HG02870 (cell line): ENCODE data around the gene ARRDC3.

Source experiments
- ATAC-seq: cut with Tn5 transposase; IDR thresholded peaks from one replicate; pipeline ENCODE4 v1.9.1; 2021; ENCODE audit warnings: mild to moderate bottlenecking, moderate library complexity; ENCODE audit not compliant: unreplicated experiment

The ARRDC3 gene

DNA sequence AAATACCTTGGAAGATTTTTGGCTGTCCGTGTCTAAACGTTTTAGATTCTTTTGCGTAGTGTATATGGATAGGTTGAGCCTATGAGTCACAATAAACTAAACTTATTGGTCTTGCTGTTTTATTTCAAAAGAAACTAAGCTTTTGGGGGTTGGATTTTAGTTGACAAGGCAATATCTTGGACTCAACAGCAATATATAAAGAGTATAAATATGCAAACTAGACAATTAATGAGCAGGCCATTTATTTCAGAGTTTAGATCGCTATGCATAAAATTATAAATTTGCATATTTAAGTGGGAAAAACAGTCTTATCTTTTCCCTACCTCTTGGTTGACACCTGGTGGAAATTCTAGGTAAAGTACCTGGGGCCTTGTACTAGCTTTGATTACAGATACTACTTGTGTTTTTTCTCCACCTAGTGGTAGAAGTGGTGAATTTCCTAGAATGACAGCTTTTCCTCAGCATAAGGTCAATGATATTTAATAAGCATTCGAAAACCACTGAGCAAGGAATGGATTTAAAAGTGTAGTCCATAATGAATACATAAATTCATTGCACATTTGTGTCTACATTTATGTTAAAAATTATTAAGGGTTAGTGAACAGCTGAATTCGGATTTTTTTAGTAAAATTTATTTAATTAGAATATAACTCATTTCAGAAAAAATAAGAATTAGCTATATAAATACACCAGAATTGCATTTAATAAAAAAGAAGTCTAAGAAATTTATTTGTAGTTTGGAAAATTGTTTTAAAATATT lies 1.7 kb upstream of the ARRDC3 start:
- no peak for ATAC-seq

DNA sequence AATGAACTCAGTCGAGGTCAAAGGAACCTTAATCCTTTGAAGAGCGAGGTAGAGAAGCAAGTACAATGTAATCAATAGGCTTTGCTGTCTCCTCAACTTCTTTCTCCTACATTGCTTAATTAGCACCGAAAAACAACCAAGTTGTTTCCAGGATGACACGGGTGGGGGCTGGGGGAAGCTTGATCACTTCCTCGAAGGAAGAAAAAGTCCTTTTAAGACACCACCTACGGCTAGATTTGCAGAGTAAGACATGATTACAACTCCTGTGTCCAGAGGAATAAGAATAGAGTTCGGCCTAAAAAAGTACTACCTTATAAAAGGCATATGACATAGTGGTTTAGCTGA lies 811 bp upstream of the ARRDC3 start:
- no peak for ATAC-seq

DNA sequence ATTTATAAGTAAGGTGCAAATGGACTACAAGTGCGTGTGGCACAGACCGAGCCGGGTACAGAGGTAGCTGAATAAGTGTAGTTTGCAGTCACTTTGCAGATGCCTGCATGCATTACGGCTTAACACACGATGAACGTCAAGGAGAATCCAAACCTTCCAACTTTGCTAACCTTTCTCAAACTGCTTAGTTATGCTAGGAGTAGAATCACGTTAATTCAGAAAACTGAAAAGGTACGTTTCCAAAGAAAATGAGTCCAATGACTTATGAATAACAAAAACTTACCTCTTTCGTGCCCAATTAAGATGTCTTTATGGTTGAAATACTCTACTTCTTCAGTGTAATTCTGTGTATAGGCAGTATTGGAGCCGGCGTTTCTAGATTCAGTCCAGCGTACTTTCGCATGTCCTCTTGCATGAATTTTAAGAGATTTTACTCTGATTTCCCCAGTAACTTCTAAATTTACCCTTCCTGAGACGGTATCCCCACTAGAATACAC lies 539 bp downstream of the ARRDC3 start:
- ATAC-seq: no peak

DNA sequence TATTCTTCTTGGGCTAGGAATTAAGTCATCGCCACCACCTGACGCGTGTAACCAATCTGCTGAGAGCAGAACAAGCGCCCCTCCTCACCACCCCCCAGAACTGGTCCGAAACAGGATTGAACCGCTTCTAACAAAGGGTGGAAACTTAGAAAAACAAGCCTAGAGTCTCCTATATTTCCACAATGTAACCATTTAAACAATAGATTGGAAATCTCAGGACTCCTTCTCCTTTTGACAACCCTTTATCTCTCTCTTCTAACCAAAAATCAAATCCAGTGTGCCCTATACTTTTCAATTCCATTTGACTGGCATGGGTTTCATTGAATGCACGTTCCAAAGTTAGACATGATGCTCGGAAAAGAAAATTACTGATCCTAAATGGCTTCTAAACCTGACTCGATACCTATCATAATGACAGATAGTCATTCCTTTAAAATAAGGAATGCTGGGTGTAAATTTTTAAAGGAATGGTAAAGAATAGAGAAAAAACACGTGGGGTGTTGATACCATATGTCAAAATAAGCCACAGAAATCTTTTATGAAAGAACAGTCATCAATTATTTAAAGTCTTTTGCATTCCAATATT lies 1.2 kb downstream of the ARRDC3 start:
- ATAC-seq: peak; percentile 7

DNA sequence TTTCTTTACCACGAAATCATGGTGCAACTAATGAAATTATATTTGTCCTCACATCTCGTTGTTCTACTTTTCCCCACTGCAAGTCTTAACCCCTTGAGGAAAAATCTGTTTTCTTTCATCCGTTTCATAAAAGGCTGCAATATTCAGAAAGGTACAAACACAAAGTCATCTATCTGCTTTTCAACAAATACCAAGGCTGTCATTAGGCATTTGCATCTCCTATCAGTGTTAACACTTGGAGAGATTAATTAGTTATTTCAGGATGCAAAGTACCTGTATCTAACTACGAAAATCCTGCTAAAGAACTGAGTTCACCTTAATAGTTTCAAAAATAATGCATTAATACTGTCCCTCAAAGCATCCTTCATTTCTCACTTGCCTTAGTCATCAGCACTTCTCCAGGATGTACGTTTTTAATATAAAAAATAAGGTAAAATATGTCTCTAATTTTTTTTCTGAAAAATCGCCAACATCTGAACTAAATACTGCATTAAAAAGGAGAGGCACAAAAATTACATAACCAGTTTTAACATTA lies 1.8 kb downstream of the ARRDC3 start:
- no peak for ATAC-seq

DNA sequence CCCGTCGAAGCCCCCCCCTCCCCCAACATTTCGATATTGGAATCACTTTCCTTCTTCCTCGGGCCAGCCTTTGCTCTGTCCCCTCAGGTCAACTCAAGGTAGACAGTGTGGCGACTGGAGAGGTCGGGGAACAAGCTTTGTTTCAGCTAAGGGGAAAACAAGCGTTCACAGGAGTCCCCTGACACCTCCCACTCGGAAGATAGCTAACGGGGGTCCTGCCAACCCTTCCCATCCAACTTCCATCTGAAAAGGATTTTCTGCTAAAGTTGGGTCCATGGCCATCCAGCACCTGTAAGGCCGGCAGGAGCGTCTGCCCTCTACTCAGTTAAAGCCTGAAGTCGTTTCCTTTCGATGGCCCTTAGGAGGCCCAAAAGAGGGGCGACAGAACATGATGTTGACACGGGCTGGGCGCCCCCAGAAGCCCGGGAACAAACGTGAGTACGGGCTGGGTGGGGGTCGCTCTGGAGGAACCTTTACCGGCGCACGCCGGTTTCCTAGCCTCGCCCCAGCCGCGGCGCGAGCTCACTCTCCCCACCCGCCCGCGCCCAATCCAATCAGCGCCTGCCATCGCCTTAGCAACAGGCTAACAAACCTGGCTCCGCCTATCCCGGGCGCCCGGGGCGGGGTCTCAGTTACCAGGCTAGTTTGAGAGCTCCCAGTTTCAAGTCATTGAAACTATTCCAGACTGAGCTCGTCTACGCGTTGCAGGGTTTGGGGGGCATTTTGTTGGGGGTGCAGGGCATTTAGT lies 2.5 kb downstream of the ARRDC3 start:
- ATAC-seq: peak; percentile 39

DNA sequence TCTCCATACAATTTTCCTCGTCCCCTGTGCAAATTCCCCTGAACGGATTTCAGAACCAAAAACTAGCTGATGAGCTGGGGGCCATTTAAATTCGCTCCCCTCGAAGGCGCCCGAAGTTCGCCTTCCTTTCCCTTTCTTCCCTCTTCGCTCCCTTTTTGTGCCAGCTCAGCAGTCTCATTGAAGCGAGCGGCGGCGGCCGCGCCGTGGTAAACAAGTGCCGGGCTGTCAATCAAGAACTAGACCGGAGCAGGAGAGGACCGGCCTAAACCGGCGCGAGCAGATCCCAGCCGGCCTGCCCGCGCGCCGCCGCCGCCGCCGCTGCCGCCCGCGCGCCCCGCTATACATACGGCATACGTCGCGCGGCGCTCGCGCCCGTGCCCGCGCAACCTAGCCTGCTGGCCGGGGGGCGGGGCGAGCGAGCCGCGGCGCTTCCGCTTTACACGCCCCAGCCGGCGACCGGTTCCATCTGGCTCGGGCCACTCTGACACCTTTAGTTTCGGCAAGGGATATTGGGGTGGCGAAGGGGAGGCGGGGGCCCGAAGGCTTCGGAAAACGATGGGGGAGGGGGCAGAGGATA lies 3.1 kb downstream of the ARRDC3 start:
- peak; percentile 53 for ATAC-seq

DNA sequence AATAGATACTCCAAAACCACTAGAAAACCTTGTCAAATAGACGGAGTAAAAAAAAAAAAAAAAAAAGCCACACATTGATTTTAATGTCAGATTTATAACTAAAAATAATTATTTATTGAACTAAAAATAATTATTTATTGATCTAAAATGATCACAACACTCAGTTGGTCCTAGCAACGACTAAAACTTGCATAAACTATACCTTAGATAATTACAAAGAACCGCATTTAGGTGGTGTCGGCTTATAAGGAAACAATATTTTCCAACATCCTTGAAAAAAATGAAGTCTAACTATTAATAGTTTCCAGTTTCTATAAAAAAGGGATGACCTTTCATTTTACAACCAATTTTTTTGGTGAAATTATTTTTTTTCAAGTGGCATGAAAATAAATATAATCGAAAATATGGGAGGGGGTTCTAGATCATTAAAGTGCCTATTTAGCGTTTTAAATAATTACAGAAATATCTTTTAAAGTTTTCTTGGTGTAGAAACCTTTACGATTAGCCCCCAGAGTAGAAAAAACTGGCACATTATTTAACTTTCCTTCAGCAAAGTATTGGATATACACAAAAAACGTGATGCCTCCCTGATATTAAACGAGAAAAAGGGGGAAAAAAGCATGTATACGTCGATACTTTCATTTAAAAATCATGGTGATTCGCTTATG lies 3.7 kb downstream of the ARRDC3 start:
- ATAC-seq: no peak

DNA sequence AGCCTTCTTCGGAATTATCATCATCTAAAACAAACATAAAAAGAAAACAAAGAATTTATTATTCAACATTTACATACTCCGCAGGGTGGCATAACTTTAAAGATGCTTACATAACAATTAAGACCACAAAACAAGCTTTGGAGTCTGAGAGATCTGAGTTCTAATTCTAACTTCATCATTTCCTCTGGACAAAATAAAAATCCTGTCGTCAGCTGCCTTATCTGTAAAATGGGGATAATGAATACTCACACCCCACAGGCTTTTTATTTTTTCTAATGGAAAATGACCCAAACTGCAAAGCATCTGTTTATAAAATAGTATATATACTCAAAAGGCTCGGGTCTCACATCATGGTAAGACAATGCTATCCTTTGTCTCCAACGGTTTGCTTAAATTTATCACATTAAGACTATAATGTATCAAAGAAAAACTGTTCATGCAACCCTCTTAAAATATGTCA lies 4.3 kb downstream of the ARRDC3 start:
- no peak for ATAC-seq

DNA sequence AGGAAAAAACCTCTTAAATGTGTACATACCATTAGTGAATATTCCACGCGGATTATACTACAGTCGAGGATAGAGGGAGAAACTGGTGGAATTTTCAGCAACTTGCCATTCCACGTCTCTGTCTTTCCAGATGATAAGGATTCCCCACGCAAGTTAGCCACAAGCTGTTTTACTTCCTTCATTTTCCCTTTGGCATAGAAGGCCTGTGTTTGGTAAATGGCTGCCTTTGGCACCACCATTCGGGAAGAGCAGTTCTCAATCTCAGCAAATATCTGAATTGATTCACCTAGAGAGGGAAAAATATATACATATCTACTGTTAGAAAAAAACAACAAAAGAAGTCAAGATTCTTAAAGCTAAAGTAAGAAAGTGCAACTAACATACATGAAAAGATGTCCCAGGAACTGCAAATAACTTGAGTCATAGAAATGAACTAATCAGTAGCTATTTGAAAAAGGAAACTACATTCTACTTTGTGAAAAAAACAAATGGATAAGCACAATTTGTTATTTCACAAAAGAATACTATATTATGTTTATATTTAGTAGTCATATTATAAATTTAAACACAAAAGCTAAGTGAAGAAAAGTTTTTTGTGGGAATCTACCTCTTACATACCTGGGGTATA lies 8.1 kb downstream of the ARRDC3 start:
- no peak for ATAC-seq

DNA sequence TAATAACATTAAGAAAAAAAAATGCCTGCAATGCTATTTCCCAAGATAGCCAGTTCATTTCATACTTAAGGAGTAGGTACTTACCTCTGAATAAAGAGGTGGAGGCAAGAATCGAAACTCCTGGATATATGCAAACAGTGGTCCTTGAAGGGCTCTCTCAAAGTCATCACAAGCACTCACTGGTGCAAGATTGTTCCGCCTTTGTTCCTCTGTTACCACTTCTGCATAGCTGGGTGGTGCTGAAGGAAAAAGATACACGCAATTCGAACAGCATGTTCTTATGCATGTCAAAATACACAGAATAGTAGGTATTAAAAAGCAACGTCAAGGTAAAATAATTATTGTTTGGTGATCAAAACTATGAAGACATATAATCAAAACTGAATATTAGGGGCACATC lies 9.5 kb downstream of the ARRDC3 start:
- ATAC-seq: no peak

DNA sequence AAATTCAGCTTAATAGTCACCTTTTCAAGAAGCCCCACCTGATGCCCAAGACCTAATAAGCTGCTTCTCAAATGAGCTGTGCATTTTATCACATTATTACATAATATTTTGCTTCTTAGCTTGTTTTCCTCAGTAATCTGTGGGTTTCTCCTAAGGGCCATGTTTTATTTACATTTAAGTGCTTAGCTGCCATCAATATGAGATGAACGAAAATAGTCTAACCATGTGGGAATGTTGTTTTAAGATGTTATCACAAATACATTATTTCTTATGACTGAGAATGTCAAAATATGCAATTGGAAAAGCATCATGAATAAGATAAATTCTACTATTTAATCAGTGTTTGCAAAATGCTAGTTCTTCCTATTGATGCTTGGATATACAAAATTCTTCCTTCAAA lies 10.1 kb downstream of the ARRDC3 start:
- ATAC-seq: no peak

DNA sequence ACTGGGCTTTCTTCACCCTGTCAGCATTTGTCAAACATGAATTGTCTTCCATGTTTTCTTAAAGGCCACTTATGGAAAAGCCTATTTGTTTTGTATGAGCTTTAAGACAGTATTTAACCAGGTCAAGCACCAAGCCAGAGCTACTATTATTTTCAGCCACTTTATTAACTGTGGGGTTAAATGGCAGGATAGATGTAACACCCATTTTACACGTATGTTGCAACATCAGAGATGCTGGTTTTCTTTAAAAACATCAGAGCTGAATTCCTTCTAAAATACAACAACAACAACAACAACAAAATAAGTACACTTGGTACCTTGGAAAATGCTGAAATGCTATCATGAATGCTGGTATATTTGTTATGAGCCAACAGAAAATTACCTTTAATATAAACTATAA lies 13.6 kb downstream of the ARRDC3 start:
- ATAC-seq: no peak

DNA sequence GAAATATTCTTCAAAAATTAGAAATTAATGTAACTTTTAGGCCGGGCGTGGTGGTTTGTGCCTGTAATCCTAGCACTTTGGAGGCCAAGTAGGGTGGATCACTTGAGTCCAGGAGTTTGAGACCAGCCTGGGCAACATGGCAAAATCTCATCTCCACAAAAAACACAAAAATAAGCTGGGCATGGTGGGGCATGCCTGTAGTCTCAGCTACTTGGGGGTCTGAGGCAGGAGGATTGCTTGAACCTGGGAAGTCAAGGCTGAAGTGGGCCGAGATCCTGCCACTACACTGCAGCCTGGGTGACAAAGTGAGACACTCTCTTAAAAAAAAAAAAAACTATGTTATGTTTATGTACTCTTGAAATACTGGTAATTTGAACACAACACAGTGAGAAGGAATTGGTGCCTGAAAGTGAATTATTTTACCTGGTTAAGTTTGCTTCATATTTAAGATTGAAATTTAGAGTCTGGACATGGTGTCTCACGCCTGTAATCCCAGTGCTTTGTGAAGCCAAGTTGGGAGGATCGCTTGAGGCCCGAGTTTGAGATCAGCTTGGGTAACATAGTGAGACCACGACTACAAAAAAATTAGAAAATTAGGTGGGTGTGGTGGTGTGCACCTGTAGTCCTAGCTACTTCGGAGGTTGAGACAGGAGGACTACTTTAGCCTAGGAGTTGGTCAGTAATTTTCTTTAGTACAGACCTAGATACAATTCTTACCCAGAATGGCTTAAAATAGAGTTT lies 15.0 kb downstream of the ARRDC3 start:
- ATAC-seq: no peak

DNA sequence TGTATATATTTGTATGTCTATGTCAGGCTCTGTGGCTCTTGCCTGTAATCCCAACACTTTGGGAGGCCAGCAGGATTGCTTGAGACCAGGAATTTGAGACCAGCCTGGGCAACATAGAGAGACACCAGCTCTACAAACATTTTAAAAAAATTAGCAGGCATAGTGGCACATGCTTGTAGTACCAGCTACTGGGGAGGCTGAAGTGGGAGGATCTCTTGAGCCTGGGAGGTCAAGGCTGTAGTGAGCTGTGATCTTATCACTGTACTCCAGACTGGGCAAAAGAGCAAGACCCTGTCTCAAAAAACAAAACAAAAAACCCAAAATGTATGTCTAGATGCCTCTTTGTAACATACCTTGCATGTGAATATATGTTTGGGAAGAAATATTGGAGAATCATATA lies 15.8 kb downstream of the ARRDC3 start:
- no peak for ATAC-seq

DNA sequence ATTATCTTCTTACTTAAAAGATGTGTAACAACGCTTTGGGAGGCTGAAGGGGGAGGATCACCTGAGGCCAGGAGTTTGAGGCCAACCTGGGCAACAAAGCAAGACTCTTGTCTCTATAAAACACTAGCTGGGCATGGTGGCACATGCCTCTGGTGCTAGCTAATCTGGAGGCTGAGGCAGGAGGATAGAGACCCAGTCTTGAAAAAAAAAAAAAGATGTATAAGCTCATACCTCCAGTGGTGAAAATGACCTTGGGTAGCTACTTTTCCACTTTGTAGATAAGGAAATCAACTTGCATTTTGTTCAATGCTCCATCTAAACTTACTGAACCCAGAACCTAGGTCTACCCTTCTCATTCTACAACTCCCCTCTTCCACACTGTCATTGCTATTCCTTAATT lies 16.6 kb downstream of the ARRDC3 start:
- no peak for ATAC-seq

DNA sequence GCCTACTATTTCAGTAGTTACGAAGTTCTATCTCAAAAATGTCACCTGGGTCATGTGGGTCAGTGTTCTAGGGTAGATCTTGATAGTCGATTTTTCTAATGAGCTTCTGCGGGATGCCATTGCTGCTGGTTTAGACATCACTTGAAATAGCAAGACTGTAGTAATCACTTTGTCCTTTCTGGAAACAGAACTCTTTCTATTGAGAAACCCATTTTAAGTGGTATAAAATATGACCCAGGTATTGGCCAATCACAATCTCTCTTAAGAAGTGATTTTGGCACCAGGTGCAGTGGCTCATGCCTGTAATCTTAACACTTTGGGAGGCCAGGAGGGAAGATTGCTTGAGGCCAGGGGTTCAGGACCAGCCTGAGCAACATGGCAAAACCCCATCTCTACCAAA lies 17.6 kb downstream of the ARRDC3 start:
- ATAC-seq: no peak

DNA sequence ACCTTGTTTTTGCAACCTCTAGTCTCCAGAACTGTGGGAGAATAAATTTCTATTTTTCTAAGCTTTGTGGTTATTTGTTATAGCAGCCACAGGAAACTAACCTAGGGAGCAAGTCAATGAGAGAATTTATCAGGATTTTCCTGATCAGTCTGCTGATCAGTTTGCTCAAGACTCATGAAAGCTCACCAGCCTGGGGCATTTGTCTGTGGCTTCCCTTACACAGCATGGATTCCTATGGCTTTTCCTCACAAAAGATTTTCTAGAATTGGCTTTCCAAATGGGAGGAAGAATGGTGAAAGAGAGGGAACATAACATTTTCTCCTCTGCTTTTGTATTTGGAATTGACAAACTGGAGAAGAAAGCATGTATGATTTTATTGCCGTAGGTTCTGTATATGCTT lies 20.2 kb downstream of the ARRDC3 start:
- no peak for ATAC-seq

DNA sequence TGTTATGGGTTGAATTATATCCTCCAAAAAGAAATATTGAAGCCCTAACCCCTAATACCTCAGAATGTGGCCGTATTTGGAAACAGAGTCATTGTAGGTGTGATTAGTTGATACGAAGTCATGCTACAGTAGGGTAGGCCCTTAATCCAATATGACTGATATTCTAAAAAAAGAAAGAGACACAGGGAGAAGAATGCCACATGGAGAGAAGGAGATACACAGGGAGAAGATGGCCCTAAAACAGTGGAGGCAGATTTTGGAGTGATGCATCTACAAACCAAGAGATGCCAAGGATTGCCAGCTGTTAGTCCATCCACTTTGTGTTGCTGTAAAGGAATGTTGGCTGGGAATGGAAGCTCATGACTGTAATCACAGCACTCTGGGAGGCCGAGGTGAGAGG lies 21.3 kb downstream of the ARRDC3 start:
- ATAC-seq: no peak
